ENCODE data around the gene EFNA4.

The EFNA4 gene

DNA sequence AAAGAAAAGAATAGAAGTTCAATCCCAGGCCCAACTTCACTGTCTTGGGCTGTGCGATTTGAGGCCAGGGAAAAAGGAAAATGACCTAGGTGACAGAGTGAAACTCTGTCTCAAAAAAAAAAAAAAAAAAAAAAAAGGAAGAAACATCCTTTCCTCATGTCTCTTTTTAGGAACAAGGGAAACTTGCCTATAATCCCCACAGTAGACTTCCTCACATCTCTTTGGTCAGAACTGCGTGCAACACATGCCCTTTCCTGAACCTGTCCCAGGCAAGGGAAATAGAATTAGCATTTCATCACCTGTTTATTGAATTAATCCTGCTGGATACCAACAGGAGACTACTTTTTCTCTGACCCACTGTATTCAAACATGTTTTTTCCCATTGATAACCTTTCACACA is 27.6 kb upstream of the EFNA4 start:
- no peak overlapping the region for H3K27ac ChIP-seq
- DNase-seq, result no peak
- H3K4me3 ChIP-seq (ENCODE audit: low read depth, low read length), result no peak overlapping the region
- H3K27me3 ChIP-seq (ENCODE audit: insufficient read depth, low read depth, severe bottlenecking), result no peaks in the 10 kb centered on the region
- no peaks in the 10 kb centered on the region for H3K9me3 ChIP-seq (ENCODE audit: severe bottlenecking)
- TF ChIP-seq, protein P1, sequence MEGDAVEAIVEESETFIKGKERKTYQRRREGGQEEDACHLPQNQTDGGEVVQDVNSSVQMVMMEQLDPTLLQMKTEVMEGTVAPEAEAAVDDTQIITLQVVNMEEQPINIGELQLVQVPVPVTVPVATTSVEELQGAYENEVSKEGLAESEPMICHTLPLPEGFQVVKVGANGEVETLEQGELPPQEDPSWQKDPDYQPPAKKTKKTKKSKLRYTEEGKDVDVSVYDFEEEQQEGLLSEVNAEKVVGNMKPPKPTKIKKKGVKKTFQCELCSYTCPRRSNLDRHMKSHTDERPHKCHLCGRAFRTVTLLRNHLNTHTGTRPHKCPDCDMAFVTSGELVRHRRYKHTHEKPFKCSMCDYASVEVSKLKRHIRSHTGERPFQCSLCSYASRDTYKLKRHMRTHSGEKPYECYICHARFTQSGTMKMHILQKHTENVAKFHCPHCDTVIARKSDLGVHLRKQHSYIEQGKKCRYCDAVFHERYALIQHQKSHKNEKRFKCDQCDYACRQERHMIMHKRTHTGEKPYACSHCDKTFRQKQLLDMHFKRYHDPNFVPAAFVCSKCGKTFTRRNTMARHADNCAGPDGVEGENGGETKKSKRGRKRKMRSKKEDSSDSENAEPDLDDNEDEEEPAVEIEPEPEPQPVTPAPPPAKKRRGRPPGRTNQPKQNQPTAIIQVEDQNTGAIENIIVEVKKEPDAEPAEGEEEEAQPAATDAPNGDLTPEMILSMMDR (IDR thresholded peaks at IDR 0.05; ENCODE audit: low read depth, low read length), result no peak
- no peaks in the 10 kb centered on the region for H3K36me3 ChIP-seq

DNA sequence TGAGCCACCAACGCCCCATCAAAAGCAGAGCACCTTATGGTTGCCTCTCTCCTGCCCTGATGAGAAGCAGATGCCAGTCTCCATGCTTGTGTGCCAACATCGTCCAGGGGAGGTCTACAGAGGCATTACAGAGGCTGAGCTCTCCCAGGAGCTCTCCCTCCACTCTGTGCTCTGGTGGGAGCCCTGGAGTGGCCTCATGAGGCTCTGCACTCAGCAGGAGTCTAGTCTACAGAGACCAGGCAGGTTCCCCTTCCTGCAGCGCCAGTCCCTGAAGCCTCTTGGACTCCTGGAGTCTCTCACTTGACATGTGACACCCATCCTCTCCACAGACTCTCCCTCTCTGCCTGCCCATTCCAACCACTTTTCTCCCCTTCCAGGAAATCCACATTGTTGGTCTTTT is 26.5 kb upstream of the EFNA4 start:
- Histone ChIP-seq H3K36me3 (no peaks in the 10 kb centered on the region), H3K9me3 (ENCODE audit: severe bottlenecking) (no peaks in the 10 kb centered on the region), H3K27me3 (ENCODE audit: insufficient read depth, low read depth, severe bottlenecking) (no peaks in the 10 kb centered on the region), H3K4me3 (ENCODE audit: low read depth, low read length) (no peak overlapping the region), H3K27ac (no peak overlapping the region)
- TF ChIP-seq, protein P1 (IDR thresholded peaks at IDR 0.05; ENCODE audit: low read depth, low read length), result no peak
- no peak for DNase-seq

DNA sequence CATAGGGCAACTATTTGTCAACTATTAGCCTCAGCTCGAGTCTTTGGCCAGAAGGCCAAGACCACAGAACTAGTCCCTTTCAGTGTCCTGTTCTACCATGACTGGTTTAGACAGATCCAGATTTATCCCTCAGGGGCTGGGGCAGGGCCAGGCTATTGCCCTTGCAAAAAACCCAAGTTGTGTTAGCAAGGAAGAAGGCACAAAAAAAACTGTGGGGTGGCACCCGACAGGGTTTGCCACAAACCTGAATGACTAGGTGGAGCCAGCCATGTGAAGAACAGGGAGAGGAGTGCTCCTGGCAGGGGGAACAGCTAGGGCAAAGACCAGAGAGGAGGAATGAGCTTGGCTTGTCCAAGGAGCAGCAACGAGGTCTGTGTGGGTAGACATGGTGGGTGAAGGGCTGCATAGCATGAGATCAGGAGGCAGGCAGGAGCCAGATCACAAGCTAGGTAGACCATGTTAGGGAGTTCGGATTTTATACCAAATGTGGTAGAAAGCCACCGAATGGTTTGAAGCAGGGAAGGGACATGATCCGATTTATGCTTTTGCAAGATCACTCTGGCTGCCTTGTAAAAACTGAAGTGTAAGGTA is 25.6 kb upstream of the EFNA4 start:
- no peak overlapping the region for H3K27ac ChIP-seq
- DNase-seq, result no peak
- no peak overlapping the region for H3K4me3 ChIP-seq (ENCODE audit: low read depth, low read length)

DNA sequence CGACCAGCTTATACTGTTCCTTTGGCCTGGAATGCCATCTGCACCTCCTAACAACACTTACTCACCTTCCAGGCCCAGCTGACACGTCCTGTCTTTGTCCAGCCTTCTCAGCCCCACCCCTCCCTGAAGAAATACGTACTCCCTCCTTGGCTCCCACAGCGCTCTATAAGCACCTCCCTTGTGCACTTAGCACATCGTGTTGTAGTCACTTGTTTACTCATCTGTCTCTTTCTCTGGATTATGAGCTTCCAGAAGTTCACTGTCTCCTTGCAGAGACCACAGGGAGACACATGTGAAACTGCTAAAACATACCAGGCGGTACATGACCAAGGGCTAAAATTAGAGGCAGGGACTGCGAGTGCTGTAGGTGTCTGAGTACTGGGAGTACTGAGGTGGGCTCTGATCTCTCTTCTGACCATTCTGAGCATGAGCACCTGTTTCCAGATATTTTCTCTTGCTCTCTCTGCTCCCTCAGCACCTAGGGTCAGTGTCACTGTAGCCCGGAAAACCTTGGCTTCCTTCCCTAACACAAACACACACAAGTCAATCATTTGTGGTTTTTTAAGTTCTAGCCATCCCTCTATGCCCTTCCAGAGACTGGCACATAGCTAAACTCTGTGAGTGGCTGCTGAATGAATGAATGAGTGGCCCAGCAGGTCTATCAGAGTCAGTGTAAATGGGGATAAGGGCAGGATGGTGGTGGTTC is 24.8 kb upstream of the EFNA4 start:
- no peak overlapping the region for H3K27ac ChIP-seq
- DNase-seq, result no peak
- H3K36me3 ChIP-seq, result no peaks in the 10 kb centered on the region
- H3K27me3 ChIP-seq (ENCODE audit: insufficient read depth, low read depth, severe bottlenecking), result no peaks in the 10 kb centered on the region
- H3K4me3 ChIP-seq (ENCODE audit: low read depth, low read length), result no peak overlapping the region
- H3K9me3 ChIP-seq (ENCODE audit: severe bottlenecking), result no peaks in the 10 kb centered on the region
- TF ChIP-seq, protein P1 (IDR thresholded peaks at IDR 0.05; ENCODE audit: low read depth, low read length), result no peak

More for the DNA sequence above, 25.6 kb upstream of the EFNA4 start:
- no peaks in the 10 kb centered on the region for H3K27me3 ChIP-seq (ENCODE audit: insufficient read depth, low read depth, severe bottlenecking)
- TF ChIP-seq, protein P1 (IDR thresholded peaks at IDR 0.05; ENCODE audit: low read depth, low read length), result no peak
- H3K9me3 ChIP-seq (ENCODE audit: severe bottlenecking), result no peaks in the 10 kb centered on the region
- H3K36me3 ChIP-seq, result no peaks in the 10 kb centered on the region

DNA sequence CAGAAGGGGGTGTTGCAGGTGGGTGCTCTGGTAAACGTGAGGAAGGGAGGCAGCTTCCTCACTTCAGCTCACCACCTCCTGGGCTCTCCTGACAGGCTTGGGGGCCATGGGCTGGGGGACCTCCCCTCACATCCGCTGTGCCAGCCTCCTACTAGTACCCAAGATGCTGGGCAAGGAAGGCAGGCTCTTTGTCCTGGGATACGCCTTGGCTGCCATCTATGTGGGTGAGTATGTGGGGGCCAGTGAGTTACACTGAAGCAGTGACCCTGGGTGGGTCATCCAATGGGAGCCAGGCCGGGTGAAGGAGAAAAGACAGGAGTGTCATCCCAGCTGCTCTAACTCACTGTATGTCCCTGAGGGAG is 24.3 kb upstream of the EFNA4 start:
- TF ChIP-seq, protein P1 (IDR thresholded peaks at IDR 0.05; ENCODE audit: low read depth, low read length), result no peak
- H3K27ac ChIP-seq, result no peak overlapping the region
- H3K9me3 ChIP-seq (ENCODE audit: severe bottlenecking), result no peaks in the 10 kb centered on the region
- H3K36me3 ChIP-seq, result no peaks in the 10 kb centered on the region
- H3K4me3 ChIP-seq (ENCODE audit: low read depth, low read length), result no peak overlapping the region
- no peak for DNase-seq
- no peaks in the 10 kb centered on the region for H3K27me3 ChIP-seq (ENCODE audit: insufficient read depth, low read depth, severe bottlenecking)
